Natural killer cell (primary cell): ENCODE measurements around the gene MALRD1. TPM values are rescaled to one million over a fixed set of nuclear protein-coding genes. Genes with fewer than 3 reads are reported as not detected.

Experiments
- ATAC-seq, 3 donors: fragments of 150-1000 bp in 2 of 3; fragments of 200-7000 bp in 1 of 3; cut with Tn5 transposase; 1 replicate in 1 of 3; 2 replicates in 2 of 3; pipeline ENCODE4 v1.10.0; 2021; ENCODE audit warnings: mild to moderate bottlenecking in 2 of 3, moderate library complexity in 2 of 3
- DNase-seq, 2 donors: peaks; one replicate each; pipeline versions ENCODE4 v3.0.0 to v3.0.0-alpha.2; 2013 to 2021; ENCODE audit warnings: mixed read lengths in 1 of 2
- H3K27ac ChIP-seq: one replicate; pipeline ENCODE4 v1.5.1; 2013; ENCODE audit warnings: mild to moderate bottlenecking, low read length
- H3K27me3 ChIP-seq: one replicate; pipeline ENCODE4 v1.6.1; 2013; ENCODE audit warnings: low read length; ENCODE audit not compliant: control insufficient read depth, insufficient read depth
- H3K36me3 ChIP-seq: one replicate; pipeline ENCODE4 v1.6.1; 2013; ENCODE audit warnings: low read length; ENCODE audit not compliant: control insufficient read depth, insufficient read depth
- H3K4me1 ChIP-seq: one replicate; pipeline ENCODE4 v1.6.1; 2013; ENCODE audit warnings: low read length; ENCODE audit not compliant: control insufficient read depth, insufficient read depth
- H3K4me3 ChIP-seq: one replicate; pipeline ENCODE4 v1.5.1; 2013; ENCODE audit warnings: low read length
- H3K9me3 ChIP-seq: one replicate; pipeline ENCODE4 v1.6.1; 2013; ENCODE audit warnings: low read length; ENCODE audit not compliant: control insufficient read depth, insufficient read depth
- H3K27ac Mint-ChIP-seq, 2 donors: one replicate each; pipeline ENCODE4 v1.8.0; 2022; ENCODE audit warnings: mild to moderate bottlenecking in 2 of 2, mixed read lengths in 2 of 2, moderate library complexity in 1 of 2
- H3K27me3 Mint-ChIP-seq, 2 donors: one replicate each; pipeline ENCODE4 v1.8.0; 2022; ENCODE audit warnings: low read depth in 2 of 2, mixed read lengths in 2 of 2
- H3K36me3 Mint-ChIP-seq: one replicate; pipeline ENCODE4 v1.8.0; 2022; ENCODE audit warnings: mixed read lengths
- H3K4me1 Mint-ChIP-seq, 2 donors: one replicate each; pipeline ENCODE4 v1.8.0; 2022; ENCODE audit warnings: mixed read lengths in 2 of 2
- H3K4me3 Mint-ChIP-seq: one replicate; pipeline ENCODE4 v1.8.0; 2022; ENCODE audit warnings: mild to moderate bottlenecking, moderate library complexity, mixed read lengths
- H3K9me3 Mint-ChIP-seq, 2 donors: one replicate each; pipeline ENCODE4 v1.8.0; 2022; ENCODE audit warnings: mixed read lengths in 2 of 2
- WGBS: methylation state at CpG from one replicate; pipeline ENCODE4 v1.1.7; 2013; ENCODE audit warnings: missing lambda C conversion rate; ENCODE audit not compliant: insufficient coverage; 5-methylcytosine and 5-hydroxymethylcytosine counted together
- intact Hi-C: fragments of 100-400 bp; cut with micrococcal nuclease; formaldehyde crosslinking; loops from one replicate; pipeline ENCODE4 v1.14.2; 2022
- total RNA-seq, 4 donors: library from RNA; stranded (reverse); fragments of 120-200 nt in 1 of 4; gene quantifications; one replicate each; pipeline versions ENCODE4 v1.2.3 to v1.2.4, GENCODE V29; 2013 to 2022
- TF ChIP-seq, protein P1 (sequence below): fragments of 200-600 bp; IDR thresholded peaks from one replicate; pipeline ENCODE4 v1.8.0; 2022; ENCODE audit warnings: antibody characterized with exemption

MALRD1 gene
- total RNA-seq, 3 donors from 2014 or later (not counting 1 experiment from before 2014, with no cell fraction given): not detected

DNA sequence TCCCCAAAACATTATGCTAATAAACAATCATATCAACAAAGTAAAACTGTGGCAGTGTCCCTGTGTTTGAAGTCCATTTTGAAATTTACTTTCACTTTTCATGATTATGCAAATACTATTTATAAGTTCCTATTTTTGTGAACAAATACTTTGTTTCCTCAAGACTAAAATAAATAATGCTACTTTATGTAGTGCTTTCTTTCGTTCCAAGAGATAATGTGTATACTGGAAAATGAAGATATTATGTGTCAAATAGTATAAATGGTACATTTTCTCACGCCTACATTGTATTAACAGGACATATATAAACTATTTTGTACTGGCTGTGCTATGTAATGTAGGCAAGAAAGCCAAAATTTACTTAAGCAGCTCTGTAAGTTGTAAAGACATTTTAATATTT, 136.3 kb downstream of the MALRD1 start:
- H3K27ac Mint-ChIP-seq: no peak overlapping the region
- peaks cover 12 to 14% of the 10 kb centered on the region in 2 donors for H3K9me3 Mint-ChIP-seq
- no peak overlapping the region for H3K27ac ChIP-seq
- TF ChIP-seq, protein P1, sequence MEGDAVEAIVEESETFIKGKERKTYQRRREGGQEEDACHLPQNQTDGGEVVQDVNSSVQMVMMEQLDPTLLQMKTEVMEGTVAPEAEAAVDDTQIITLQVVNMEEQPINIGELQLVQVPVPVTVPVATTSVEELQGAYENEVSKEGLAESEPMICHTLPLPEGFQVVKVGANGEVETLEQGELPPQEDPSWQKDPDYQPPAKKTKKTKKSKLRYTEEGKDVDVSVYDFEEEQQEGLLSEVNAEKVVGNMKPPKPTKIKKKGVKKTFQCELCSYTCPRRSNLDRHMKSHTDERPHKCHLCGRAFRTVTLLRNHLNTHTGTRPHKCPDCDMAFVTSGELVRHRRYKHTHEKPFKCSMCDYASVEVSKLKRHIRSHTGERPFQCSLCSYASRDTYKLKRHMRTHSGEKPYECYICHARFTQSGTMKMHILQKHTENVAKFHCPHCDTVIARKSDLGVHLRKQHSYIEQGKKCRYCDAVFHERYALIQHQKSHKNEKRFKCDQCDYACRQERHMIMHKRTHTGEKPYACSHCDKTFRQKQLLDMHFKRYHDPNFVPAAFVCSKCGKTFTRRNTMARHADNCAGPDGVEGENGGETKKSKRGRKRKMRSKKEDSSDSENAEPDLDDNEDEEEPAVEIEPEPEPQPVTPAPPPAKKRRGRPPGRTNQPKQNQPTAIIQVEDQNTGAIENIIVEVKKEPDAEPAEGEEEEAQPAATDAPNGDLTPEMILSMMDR: no peak
- H3K4me1 ChIP-seq: no peaks in the 10 kb centered on the region
- WGBS: no CpG with 5 or more reads among the region's 2 CpGs
- H3K36me3 Mint-ChIP-seq: no peaks in the 10 kb centered on the region
- DNase-seq: no peak
- intact Hi-C loops: no loop called here
- no peak overlapping the region for H3K4me3 ChIP-seq
- no peaks in the 10 kb centered on the region for H3K27me3 ChIP-seq
- H3K4me3 Mint-ChIP-seq: no peak overlapping the region
- no peaks in the 10 kb centered on the region for H3K36me3 ChIP-seq
- H3K27me3 Mint-ChIP-seq: no peaks in the 10 kb centered on the region
- no peaks in the 10 kb centered on the region for H3K9me3 ChIP-seq
- ATAC-seq: no peak
- H3K4me1 Mint-ChIP-seq: no peaks in the 10 kb centered on the region

DNA sequence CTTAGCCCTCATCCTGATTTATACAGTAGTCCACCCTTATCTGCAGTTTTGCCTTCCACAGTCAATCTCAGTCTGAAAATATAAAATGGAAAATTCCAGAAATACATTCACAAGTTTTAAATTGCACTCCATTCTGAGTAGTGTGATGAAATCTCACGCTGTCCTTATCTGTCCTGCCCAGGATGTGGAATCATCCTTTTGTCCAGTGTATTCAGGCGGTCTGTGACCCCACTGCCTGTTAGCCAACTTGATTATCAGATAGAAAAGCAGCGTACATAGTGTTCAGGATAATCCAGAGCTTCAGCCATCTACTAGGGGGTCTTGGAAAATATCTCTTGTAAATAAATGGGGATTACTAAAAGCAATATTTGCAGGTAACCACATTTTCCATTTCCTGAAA, 146.3 kb downstream of the MALRD1 start:
- Mint-ChIP-seq H3K4me1 (no peaks in the 10 kb centered on the region), H3K4me3 (no peak overlapping the region), H3K9me3 (peaks cover 2 to 4% of the 10 kb centered on the region in 2 donors), H3K36me3 (no peaks in the 10 kb centered on the region), H3K27ac (no peak overlapping the region), H3K27me3 (no peaks in the 10 kb centered on the region)
- Histone ChIP-seq H3K4me3 (no peak overlapping the region), H3K27ac (no peak overlapping the region), H3K4me1 (no peaks in the 10 kb centered on the region), H3K36me3 (no peaks in the 10 kb centered on the region), H3K9me3 (no peaks in the 10 kb centered on the region), H3K27me3 (no peaks in the 10 kb centered on the region)
- intact Hi-C loops: no loop called here
- ATAC-seq (no peak), DNase-seq (no peak)
- 81% methylated on average over 3 of the region's 3 CpGs for WGBS
- TF ChIP-seq, protein P1: no peak

DNA sequence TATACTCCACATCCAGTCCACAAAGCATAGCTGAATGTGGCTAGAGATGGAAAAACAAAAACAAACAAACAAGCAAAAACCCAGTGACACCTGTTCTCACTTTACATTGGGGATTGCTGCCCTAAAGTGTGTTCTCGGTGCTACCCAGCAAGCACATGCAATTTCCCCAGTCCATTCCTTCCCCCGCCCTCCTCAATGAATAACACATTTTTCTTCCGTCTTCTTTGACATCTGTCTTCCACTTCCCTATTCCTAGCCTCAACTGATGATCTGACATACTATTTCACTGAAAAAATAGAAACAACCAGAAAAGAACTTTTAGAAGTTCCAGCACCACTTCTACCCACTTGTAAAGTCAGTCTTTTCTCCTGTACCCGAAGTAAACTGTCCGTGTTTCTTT, 147.1 kb downstream of the MALRD1 start:
- Histone ChIP-seq H3K27ac (no peak overlapping the region), H3K4me3 (no peak overlapping the region), H3K4me1 (no peaks in the 10 kb centered on the region), H3K36me3 (no peaks in the 10 kb centered on the region), H3K9me3 (no peaks in the 10 kb centered on the region), H3K27me3 (no peaks in the 10 kb centered on the region)
- ATAC-seq (no peak), DNase-seq (no peak)
- no peak overlapping the region for H3K4me3 Mint-ChIP-seq
- H3K9me3 Mint-ChIP-seq: peaks cover 0 to 2% of the 10 kb centered on the region in 2 donors
- no peaks in the 10 kb centered on the region for H3K36me3 Mint-ChIP-seq
- no peak overlapping the region for H3K27ac Mint-ChIP-seq
- TF ChIP-seq, protein P1: no peak
- 44% methylated on average over 5 of the region's 5 CpGs for WGBS
- no peaks in the 10 kb centered on the region for H3K27me3 Mint-ChIP-seq
- no peaks in the 10 kb centered on the region for H3K4me1 Mint-ChIP-seq
- intact Hi-C loops: no loop called here

DNA sequence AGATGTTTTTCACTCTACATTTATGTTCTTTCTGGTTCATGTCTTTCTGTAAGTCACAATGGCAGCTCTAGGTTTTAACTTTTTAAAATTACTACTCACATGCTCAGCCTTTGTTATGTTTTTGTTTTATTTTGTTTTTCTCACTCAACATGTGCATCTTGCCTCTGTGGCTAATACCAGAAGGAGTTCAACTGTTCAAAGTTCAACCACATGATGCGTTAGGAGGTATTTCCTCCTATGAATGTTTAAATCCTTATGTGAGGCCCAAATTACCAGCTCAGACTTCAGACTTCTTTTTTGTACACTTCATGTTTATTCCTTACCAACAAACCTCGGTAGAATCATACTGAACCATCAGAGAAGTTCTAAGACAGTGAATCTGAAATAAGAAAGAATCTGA, 151.6 kb downstream of the MALRD1 start:
- Histone ChIP-seq H3K27ac (no peak overlapping the region), H3K4me3 (no peak overlapping the region), H3K4me1 (no peaks in the 10 kb centered on the region), H3K36me3 (no peaks in the 10 kb centered on the region), H3K9me3 (no peaks in the 10 kb centered on the region), H3K27me3 (no peaks in the 10 kb centered on the region)
- H3K4me3 Mint-ChIP-seq: no peak overlapping the region
- 84% methylated on average over 2 of the region's 2 CpGs for WGBS
- H3K36me3 Mint-ChIP-seq: no peaks in the 10 kb centered on the region
- TF ChIP-seq, protein P1: no peak
- no peaks in the 10 kb centered on the region for H3K27me3 Mint-ChIP-seq
- no peaks in the 10 kb centered on the region for H3K9me3 Mint-ChIP-seq
- H3K27ac Mint-ChIP-seq: no peak overlapping the region
- H3K4me1 Mint-ChIP-seq: no peaks in the 10 kb centered on the region
- ATAC-seq (no peak), DNase-seq (no peak)
- intact Hi-C loops: no loop called here
